GM19193 (cell line): ENCODE results near the gene GPR17.

ENCODE experiments used
- POLR2A ChIP-seq: IDR thresholded peaks from 4 replicates; pipeline ENCODE4 v1.6.1; 2011; ENCODE audit not compliant: insufficient read depth, insufficient read length; ENCODE audit errors: extremely low read depth

GPR17 gene

GRCh38 chr2:127630864-127631540, 15.0 kb upstream of the GPR17 start:
- no peak for TF ChIP-seq POLR2A

GRCh38 chr2:127631541-127631996, 14.4 kb upstream of the GPR17 start:
- TF ChIP-seq POLR2A: no peak

- TF ChIP-seq POLR2A: no peak
These were observed 13.9 kb upstream of the GPR17 start for GRCh38 chr2:127631997-127632581.

- TF ChIP-seq POLR2A: no peak
These were observed 13.1 kb upstream of the GPR17 start for GRCh38 chr2:127632592-127633489.

- TF ChIP-seq POLR2A: no peak
These were observed 12.3 kb upstream of the GPR17 start for GRCh38 chr2:127633556-127634065.

GRCh38 chr2:127634066-127634617, 11.8 kb upstream of the GPR17 start:
- no peak for TF ChIP-seq POLR2A

GRCh38 chr2:127634626-127635379, 11.2 kb upstream of the GPR17 start:
- no peak for TF ChIP-seq POLR2A

GRCh38 chr2:127635380-127636237, 10.3 kb upstream of the GPR17 start:
- no peak for TF ChIP-seq POLR2A

- no peak for TF ChIP-seq POLR2A
These were observed 9.4 kb upstream of the GPR17 start for GRCh38 chr2:127636248-127637235.

- no peak for TF ChIP-seq POLR2A
These were observed 8.7 kb upstream of the GPR17 start for GRCh38 chr2:127637236-127637630.

GRCh38 chr2:127637725-127638252, 8.2 kb upstream of the GPR17 start:
- TF ChIP-seq POLR2A: no peak
